Measurements from ENCODE around the gene ZDHHC24. TPM values are rescaled to one million over a fixed set of nuclear protein-coding genes. Genes with fewer than 3 reads are reported as not detected.

The ZDHHC24 gene
- total RNA-seq, 1 donor from 2014 or later, result 19.0 TPM

GRCh38 chr11:66491315-66491935 lies 54.4 kb downstream of the ZDHHC24 start:
- POLR2A ChIA-PET, result interaction anchor here (0.7 to 1.1 kb wide), 2 partner anchors 52 to 354 kb away, joined by 3 to 5 read pairs; partner anchors contain the start of gene MRPL11
- peaks cover 60% of the 10 kb centered on the region for H3K36me3 Mint-ChIP-seq (ENCODE audit: low read depth)

DNA sequence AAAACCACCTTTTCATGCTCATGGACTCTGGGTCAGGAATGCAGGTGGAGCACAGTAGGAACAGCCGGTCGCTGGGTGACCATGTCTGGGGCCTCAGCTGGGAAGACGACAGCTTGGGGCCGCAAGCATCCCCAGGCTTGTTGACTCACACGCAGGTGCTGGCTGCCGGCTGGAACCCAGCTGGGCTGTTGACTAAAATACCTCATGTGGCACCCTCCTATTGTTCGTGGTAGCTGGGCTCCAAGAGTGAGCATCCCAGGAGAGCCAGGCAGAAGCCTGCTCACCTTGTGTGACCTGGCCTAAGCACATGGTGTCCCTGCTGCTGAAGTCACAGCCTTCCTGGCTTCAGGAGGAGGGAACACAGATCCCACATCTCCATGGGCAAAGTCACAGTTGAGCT lies 56.2 kb downstream of the ZDHHC24 start:
- H3K27me3 Mint-ChIP-seq, result no peaks in the 10 kb centered on the region
- no peak for ATAC-seq (ENCODE audit: low read depth)
- no peak overlapping the region for H3K4me3 Mint-ChIP-seq
- no peak for DNase-seq
- TF ChIP-seq CTCF (IDR thresholded peaks at IDR 0.05), result no peak
- H3K4me1 Mint-ChIP-seq, result no peaks in the 10 kb centered on the region
- intact Hi-C loops (cut with micrococcal nuclease), result no loop called here
- CTCF ChIA-PET, result no interaction called here
- POLR2A ChIA-PET, result interaction anchor here (0.7 kb wide), 1 partner anchor 470 kb away, joined by 6 read pairs; no protein-coding TSS in a partner anchor
- no peak overlapping the region for H3K27ac Mint-ChIP-seq
- peaks cover 62% of the 10 kb centered on the region for H3K36me3 Mint-ChIP-seq (ENCODE audit: low read depth)
- H3K9me3 Mint-ChIP-seq, result no peaks in the 10 kb centered on the region

More at GRCh38 chr11:66491315-66491935, 54.4 kb downstream of the ZDHHC24 start:
- DNase-seq (no peak), ATAC-seq (ENCODE audit: low read depth) (peak; percentile 31)
- H3K27me3 Mint-ChIP-seq, result no peaks in the 10 kb centered on the region
- CTCF ChIA-PET, result interaction anchor here (1.4 kb wide), 1 partner anchor 13 kb away, joined by 3 read pairs; no protein-coding TSS in a partner anchor
- H3K9me3 Mint-ChIP-seq, result no peaks in the 10 kb centered on the region
- no peak for TF ChIP-seq CTCF (IDR thresholded peaks at IDR 0.05)
- no peak overlapping the region for H3K27ac Mint-ChIP-seq
- H3K4me1 Mint-ChIP-seq, result no peaks in the 10 kb centered on the region
- H3K4me3 Mint-ChIP-seq, result no peak overlapping the region
- intact Hi-C loops (cut with micrococcal nuclease), result no loop called here

DNA sequence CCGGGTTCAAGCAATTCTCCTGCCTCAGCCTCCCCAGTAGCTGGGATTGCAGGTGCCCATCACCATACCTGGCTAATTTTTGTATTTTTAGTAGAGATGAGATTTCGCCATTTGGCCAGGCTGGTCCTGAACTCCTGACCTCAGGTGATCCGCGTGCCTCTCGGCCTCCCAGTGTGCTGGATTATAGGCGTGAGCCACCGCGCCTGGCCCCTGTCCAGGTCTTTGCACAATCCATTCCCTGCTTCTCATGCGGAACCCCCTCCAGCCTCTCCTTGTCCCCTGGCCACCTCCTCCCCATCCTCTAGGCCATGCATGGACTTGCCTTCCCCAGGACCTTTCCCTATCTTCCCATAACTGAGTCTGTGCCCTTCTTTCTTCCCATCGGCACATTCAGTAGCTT lies 56.9 kb downstream of the ZDHHC24 start:
- intact Hi-C loops (cut with micrococcal nuclease), result no loop called here
- no peak for DNase-seq
- ChIA-PET POLR2A (interaction anchor here (0.6 kb wide), 2 partner anchors 10 to 1222 kb away, joined by 3 read pairs; no protein-coding TSS in a partner anchor), CTCF (no interaction called here)
- Mint-ChIP-seq H3K36me3 (ENCODE audit: low read depth) (peaks cover 61% of the 10 kb centered on the region), H3K4me3 (no peak overlapping the region), H3K27ac (no peak overlapping the region), H3K9me3 (no peaks in the 10 kb centered on the region), H3K4me1 (no peaks in the 10 kb centered on the region), H3K27me3 (no peaks in the 10 kb centered on the region)
- TF ChIP-seq CTCF (IDR thresholded peaks at IDR 0.05), result no peak
- no peak for ATAC-seq (ENCODE audit: low read depth)

GRCh38 chr11:66484806-66485380 lies 61.0 kb downstream of the ZDHHC24 start:
- ChIA-PET CTCF (no interaction called here), POLR2A (no interaction called here)
- no peak for ATAC-seq (ENCODE audit: low read depth)
- intact Hi-C loops (cut with micrococcal nuclease), result no loop called here
- Mint-ChIP-seq H3K4me1 (peaks cover 12% of the 10 kb centered on the region), H3K9me3 (no peaks in the 10 kb centered on the region), H3K4me3 (no peak overlapping the region), H3K36me3 (ENCODE audit: low read depth) (peaks cover 57% of the 10 kb centered on the region), H3K27me3 (no peaks in the 10 kb centered on the region), H3K27ac (no peak overlapping the region)
- TF ChIP-seq CTCF (IDR thresholded peaks at IDR 0.05), result no peak
- DNase-seq, result no peak
